HepG2 (cell line): ENCODE results near the gene WDR6.

Experiments used
- GABPA ChIP-seq, 2 experiments: IDR thresholded peaks; 2 replicates each; pipeline ENCODE4 v1.6.1; 2011 to 2016; ENCODE audit warnings: low read depth in 2 of 2, low read length in 1 of 2, missing biosample characterization in 1 of 2, missing genetic modification characterization in 1 of 2
- NCOA1 ChIP-seq: sonication (generic); formaldehyde crosslinking; IDR thresholded peaks from 2 replicates; pipeline ENCODE4 v1.9.0; 2021; ENCODE audit warnings: missing genetic modification reagents
- PRDM10 ChIP-seq: sonication (generic); formaldehyde crosslinking; IDR thresholded peaks from 2 replicates; pipeline ENCODE4 v1.4.0; 2020; ENCODE audit warnings: low read depth, missing genetic modification reagents
- REST ChIP-seq, 2 experiments: IDR thresholded peaks; 2 replicates each; pipeline ENCODE4 v1.6.1; 2011 to 2012; ENCODE audit warnings: low read length in 2 of 2, borderline replicate concordance in 1 of 2, low read depth in 1 of 2, mild to moderate bottlenecking in 1 of 2, moderate library complexity in 1 of 2

DNA sequence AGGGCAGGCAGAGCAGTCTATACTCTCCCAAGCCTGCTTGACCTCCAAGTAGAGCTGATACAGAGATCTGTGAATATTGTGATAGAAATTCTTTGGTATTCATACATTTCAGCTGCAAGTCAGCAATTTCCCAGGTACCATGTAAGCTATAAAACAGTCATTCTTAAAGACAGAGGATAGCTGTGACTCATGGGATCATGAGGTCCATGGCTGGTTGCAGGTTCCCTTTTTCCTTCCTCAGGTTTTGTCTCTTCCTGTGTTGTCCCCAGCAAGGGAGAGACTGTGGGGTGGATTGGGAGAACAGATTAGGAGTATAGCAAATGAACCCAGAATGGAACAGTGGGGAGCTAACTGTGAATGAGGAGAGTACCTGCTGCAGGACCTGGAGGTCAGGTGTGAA is 22.5 kb upstream of the WDR6 start:
- TF ChIP-seq NCOA1 (CRISPR knock-in tag): no peak
- no peak for TF ChIP-seq REST (IDR thresholded peaks at IDR 0.05; ENCODE audit: borderline replicate concordance in 1 of 2, low read depth in 1 of 2, low read length in 2 of 2)
- no peak for TF ChIP-seq PRDM10 (CRISPR knock-in tag)
- no peak for TF ChIP-seq GABPA (IDR thresholded peaks at IDR 0.05; ENCODE audit: low read depth, low read length)
- TF ChIP-seq GABPA (CRISPR knock-in tag; IDR thresholded peaks at IDR 0.05; ENCODE audit: low read depth): no peak
